ENCODE results near the gene PLK5.

Gene PLK5

DNA sequence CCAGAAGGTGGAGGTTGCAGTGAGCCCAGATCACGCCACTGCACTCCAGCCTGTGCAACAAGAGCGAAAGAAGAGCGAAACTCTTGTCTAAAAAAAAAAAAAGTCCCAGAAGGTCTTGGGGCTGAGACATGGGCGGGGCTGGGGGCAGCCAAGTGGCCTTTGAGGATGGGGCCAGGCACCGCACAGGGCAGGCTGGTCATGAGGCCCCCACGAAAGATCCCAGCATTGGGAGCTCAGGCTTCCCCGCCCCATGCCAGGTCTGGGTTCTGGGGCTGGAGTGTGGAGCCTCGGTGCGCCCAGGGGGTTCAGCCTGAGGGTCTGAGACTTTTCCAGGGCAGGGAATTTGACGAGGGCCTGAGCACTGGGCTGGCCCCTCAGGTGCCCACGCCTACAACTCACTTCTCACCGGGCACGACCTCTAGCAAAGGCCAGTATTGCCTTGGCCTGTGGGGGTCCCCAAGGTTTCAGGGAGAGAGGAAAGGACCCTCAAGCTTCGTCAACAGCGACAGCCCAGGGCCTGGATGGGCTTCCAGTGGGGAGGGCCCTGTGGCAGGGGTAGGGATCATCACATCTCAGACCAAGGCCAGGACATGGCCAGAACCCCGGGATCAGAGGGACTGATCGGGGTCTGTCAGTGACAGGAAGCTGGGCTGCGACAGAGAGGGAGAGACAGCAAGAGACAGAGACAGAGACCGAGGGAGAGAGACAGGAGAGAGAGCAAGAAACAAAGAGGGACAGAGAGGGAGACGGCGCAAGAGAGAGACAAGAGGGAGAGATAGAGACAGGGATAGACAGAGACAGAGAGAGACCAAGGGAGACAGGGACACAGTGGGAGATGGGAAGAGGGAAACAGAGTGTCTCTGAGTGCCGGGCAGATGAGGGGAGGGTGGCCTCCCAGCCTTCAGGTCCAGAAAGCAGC lies 51.7 kb downstream of the PLK5 start:
- no peak overlapping the region for H3K4me3 Mint-ChIP-seq
- no peaks in the 10 kb centered on the region for H3K4me1 Mint-ChIP-seq
- peaks cover 16% of the 10 kb centered on the region for H3K36me3 Mint-ChIP-seq (ENCODE audit: low read depth)
- H3K9me3 Mint-ChIP-seq, result no peaks in the 10 kb centered on the region
- no peak overlapping the region for H3K27ac Mint-ChIP-seq
- TF ChIP-seq, protein P1, sequence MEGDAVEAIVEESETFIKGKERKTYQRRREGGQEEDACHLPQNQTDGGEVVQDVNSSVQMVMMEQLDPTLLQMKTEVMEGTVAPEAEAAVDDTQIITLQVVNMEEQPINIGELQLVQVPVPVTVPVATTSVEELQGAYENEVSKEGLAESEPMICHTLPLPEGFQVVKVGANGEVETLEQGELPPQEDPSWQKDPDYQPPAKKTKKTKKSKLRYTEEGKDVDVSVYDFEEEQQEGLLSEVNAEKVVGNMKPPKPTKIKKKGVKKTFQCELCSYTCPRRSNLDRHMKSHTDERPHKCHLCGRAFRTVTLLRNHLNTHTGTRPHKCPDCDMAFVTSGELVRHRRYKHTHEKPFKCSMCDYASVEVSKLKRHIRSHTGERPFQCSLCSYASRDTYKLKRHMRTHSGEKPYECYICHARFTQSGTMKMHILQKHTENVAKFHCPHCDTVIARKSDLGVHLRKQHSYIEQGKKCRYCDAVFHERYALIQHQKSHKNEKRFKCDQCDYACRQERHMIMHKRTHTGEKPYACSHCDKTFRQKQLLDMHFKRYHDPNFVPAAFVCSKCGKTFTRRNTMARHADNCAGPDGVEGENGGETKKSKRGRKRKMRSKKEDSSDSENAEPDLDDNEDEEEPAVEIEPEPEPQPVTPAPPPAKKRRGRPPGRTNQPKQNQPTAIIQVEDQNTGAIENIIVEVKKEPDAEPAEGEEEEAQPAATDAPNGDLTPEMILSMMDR (IDR thresholded peaks at IDR 0.05; ENCODE audit: unreplicated experiment in 3 of 3), result no peak
- H3K27me3 Mint-ChIP-seq (ENCODE audit: low read depth), result no peaks in the 10 kb centered on the region

DNA sequence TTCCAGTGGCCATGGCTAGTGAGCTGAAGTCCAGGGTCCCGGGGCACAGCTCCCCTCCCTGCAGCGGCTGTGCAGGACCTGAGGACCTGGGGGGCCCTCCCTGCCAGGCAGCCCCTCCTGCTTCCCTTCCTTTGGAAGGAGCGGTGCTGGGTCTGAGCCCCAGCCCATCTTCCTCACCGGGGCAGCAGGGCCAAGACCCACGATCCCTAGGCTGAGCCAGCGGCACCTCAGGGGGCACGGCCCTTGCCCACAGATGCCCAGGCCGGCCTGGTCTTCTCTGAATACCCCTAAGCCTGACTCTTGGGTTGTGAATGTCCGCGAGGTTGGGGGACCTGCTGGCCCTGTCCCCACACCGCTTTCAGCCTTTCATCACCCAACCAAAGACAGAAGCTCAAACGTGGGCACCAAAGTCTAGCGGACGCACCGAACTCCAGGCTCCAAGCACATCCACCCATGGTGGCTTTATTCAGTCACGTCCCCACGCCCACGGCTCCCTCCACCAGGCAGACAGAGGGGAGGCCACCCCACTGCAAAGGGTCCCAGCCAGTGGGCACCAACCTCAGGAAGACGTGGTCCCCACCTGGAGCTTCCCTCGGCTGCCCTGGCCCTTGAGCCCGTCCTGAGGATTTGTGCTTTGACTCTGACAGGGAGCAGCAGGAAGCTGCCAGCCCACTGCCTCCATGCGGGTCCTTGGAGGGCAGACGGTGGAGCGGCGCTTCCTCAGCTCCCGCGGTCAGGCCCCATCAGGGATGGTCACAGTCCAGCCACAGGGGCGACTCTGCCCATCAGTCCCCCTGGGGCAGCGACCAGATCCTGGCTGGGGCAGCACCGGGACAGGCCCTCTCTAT lies 52.6 kb downstream of the PLK5 start:
- no peak overlapping the region for H3K4me3 Mint-ChIP-seq
- H3K9me3 Mint-ChIP-seq, result no peaks in the 10 kb centered on the region
- no peak overlapping the region for H3K27ac Mint-ChIP-seq
- no peaks in the 10 kb centered on the region for H3K4me1 Mint-ChIP-seq
- H3K27me3 Mint-ChIP-seq (ENCODE audit: low read depth), result no peaks in the 10 kb centered on the region
- H3K36me3 Mint-ChIP-seq (ENCODE audit: low read depth), result peaks cover 23% of the 10 kb centered on the region
- TF ChIP-seq, protein P1 (IDR thresholded peaks at IDR 0.05; ENCODE audit: unreplicated experiment in 3 of 3), result no peak

DNA sequence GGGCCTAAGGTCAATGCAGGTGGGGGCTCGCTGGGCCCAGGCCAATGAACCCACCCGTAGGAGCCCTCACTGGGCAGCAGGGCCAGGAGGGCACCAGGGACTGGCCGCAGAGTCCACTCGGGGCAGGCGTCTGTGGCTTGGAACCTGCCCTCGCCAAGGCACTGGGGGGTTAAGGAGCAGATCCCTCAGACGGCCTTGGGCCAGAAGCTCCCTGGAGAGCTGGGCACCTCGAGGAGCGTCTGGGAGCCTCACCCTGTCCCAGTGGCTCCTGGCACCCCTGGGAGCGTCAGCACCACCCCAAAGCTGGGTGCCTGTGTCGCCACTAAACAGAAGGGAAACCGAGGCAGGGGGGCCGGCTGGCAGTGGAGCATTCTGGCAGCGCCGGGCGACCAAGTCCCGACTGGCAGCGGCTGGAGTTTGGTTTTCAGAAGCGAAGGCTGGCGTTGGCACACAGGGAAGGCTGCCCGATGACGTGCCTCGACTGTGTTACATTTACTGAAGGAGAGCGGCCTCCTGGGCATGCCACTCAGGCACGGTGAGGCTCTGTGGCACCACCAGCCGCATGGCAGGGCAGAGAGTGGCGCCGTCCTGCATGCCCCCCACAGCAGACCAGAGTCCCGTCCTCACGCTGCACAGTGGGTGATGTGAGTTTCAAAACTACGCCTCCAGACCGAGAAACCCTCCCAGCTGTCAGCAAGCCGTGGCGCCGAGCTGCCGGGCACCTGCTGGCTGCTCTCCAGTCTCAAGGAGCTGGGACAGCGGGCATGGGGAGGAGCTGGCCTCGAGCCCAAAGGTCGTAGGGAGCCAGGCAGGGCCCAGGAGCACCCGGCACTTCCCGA lies 53.4 kb downstream of the PLK5 start:
- no peaks in the 10 kb centered on the region for H3K27me3 Mint-ChIP-seq (ENCODE audit: low read depth)
- H3K9me3 Mint-ChIP-seq, result no peaks in the 10 kb centered on the region
- peaks cover 30% of the 10 kb centered on the region for H3K36me3 Mint-ChIP-seq (ENCODE audit: low read depth)
- no peaks in the 10 kb centered on the region for H3K4me1 Mint-ChIP-seq
- no peak overlapping the region for H3K27ac Mint-ChIP-seq
- no peak overlapping the region for H3K4me3 Mint-ChIP-seq
- TF ChIP-seq, protein P1 (IDR thresholded peaks at IDR 0.05; ENCODE audit: unreplicated experiment in 3 of 3), result no peak

DNA sequence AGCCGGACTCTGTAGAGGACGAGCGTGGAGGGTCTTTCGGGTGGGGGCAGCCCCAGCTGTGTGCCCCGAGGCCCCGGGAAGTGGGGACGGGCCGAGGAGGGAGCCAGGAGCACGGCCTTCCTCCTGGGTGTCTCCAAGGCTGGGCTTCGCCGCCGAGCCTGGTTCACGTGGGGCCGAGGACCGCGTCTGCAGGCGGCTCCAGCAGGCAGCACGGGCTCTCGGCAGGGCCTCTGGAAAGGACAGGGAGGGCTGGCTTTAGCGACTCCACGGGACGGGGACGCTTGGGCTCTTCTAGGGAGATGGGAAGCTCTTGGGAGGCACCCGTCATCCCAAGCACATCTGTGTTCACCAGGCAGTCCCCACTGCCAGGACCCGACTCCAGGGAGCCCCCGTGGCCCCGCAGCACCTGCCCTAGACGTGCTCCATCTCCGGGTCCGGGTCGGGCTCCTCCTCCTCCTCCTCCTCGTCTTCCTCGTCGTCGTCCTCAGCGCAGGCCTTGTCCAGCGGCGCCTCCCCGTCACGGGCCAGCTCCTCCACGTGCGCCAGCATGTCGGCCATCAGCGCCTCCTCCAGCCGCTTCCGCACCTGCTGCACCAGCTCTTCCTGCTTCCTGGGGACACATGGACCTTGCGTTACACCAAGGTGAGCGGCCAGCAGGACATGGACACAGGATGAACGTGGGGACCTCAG lies 54.2 kb downstream of the PLK5 start:
- Mint-ChIP-seq H3K4me3 (no peak overlapping the region), H3K9me3 (no peaks in the 10 kb centered on the region), H3K27ac (no peak overlapping the region), H3K4me1 (no peaks in the 10 kb centered on the region), H3K27me3 (ENCODE audit: low read depth) (no peaks in the 10 kb centered on the region), H3K36me3 (ENCODE audit: low read depth) (peaks cover 32% of the 10 kb centered on the region)
- TF ChIP-seq, protein P1 (IDR thresholded peaks at IDR 0.05; ENCODE audit: unreplicated experiment in 3 of 3), result no peak

DNA sequence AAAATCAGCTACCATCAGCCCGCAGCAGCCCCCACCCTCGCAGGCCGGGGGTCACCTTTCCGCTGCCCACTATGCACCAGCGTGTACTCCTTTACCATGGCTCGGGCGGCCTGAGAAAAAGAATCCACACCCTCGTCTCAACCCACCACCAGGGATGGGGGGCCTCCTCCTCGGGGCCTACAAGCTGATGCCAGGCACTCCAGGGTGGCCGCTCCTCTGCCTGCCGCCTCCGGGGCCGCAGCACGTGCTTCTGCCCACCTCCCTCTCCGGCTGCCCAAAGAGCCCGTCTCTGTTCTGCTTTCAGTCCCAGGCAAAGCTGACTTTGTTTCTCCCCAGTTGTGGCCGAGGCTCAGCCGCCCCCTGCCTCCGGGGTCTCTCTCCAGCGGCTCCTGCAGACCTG lies 55.3 kb downstream of the PLK5 start:
- Mint-ChIP-seq H3K27ac (no peak overlapping the region), H3K36me3 (ENCODE audit: low read depth) (peaks cover 43% of the 10 kb centered on the region), H3K4me3 (no peak overlapping the region), H3K27me3 (ENCODE audit: low read depth) (no peaks in the 10 kb centered on the region), H3K9me3 (no peaks in the 10 kb centered on the region), H3K4me1 (no peaks in the 10 kb centered on the region)
- TF ChIP-seq, protein P1 (IDR thresholded peaks at IDR 0.05; ENCODE audit: unreplicated experiment in 3 of 3), result no peak
